Karpas-422 (cell line): ENCODE measurements around the gene MAPKBP1. TPM values are rescaled to one million over a fixed set of nuclear protein-coding genes. Genes with fewer than 3 reads are reported as not detected.

Experiments used
- DNase-seq: peaks from one replicate; pipeline ENCODE4 v3.0.0-alpha.2; 2015
- H2AFZ ChIP-seq: fragments of 200-600 bp; sonication (generic); 2 replicates; pipeline ENCODE4 v1.6.1; 2014; ENCODE audit warnings: antibody characterized with exemption, low read length, mixed read lengths
- H3K27ac ChIP-seq: fragments of 200-600 bp; sonication (generic); 2 replicates; pipeline ENCODE4 v1.5.1; 2014; ENCODE audit warnings: mild to moderate bottlenecking, low read length, moderate library complexity
- H3K27me3 ChIP-seq: fragments of 200-600 bp; sonication (generic); 2 replicates; pipeline ENCODE4 v1.6.1; 2014; ENCODE audit warnings: low read length, mixed read lengths
- H3K36me3 ChIP-seq: fragments of 200-600 bp; sonication (generic); 2 replicates; pipeline ENCODE4 v1.6.1; 2014; ENCODE audit warnings: low read length, mixed read lengths; ENCODE audit not compliant: insufficient read depth
- H3K4me1 ChIP-seq: fragments of 200-600 bp; sonication (generic); 2 replicates; pipeline ENCODE4 v1.6.1; 2014; ENCODE audit warnings: mild to moderate bottlenecking, low read length, mixed read lengths
- H3K4me2 ChIP-seq: fragments of 200-600 bp; sonication (generic); 2 replicates; pipeline ENCODE4 v1.6.1; 2014; ENCODE audit warnings: low read length, low read depth, mild to moderate bottlenecking; ENCODE audit not compliant: poor library complexity, severe bottlenecking
- H3K4me3 ChIP-seq: fragments of 200-600 bp; sonication (generic); 2 replicates; pipeline ENCODE4 v1.5.1; 2014; ENCODE audit warnings: mild to moderate bottlenecking, antibody characterized with exemption, low read length, mixed read lengths
- H3K79me2 ChIP-seq: fragments of 200-600 bp; sonication (generic); 2 replicates; pipeline ENCODE4 v1.6.1; 2014; ENCODE audit warnings: mild to moderate bottlenecking, low read length, mixed read lengths
- H3K9ac ChIP-seq: fragments of 200-600 bp; sonication (generic); 2 replicates; pipeline ENCODE4 v1.6.0; 2014; ENCODE audit warnings: low read length
- H3K9me2 ChIP-seq: fragments of 200-600 bp; sonication (generic), shearing (Covaris generic); replicated peaks from 2 replicates; pipeline ENCODE4 v1.6.0; 2014; ENCODE audit warnings: mild to moderate bottlenecking, low read length, moderate library complexity; ENCODE audit not compliant: insufficient read depth
- H3K9me3 ChIP-seq: fragments of 300-700, 200-600 bp; sonication (generic); 2 replicates; pipeline ENCODE4 v1.6.1; 2014; ENCODE audit warnings: low read length, mixed read lengths
- H4K20me1 ChIP-seq: fragments of 200-600 bp; sonication (generic); 2 replicates; pipeline ENCODE4 v1.6.1; 2014; ENCODE audit warnings: mild to moderate bottlenecking, antibody characterized with exemption, low read length, low read depth; ENCODE audit not compliant: insufficient read depth
- total RNA-seq: library from RNA; depleted of rRNA; stranded (reverse); fragments of >200 nt; shearing (Covaris generic); gene quantifications from 2 replicates; pipeline ENCODE4 v1.2.3, GENCODE V29; 2014; ENCODE audit warnings: low replicate concordance

The MAPKBP1 gene
- total RNA-seq, 1 experiment from 2014 or later = 17.8 TPM

- H3K27me3 ChIP-seq = no peaks in the 10 kb centered on the region
- no peak for DNase-seq
- no peak overlapping the region for H3K4me2 ChIP-seq
- H3K79me2 ChIP-seq = no peaks in the 10 kb centered on the region; the same call in 1 of the 2 replicates
- H3K9me3 ChIP-seq = no peaks in the 10 kb centered on the region
- no peaks in the 10 kb centered on the region for H4K20me1 ChIP-seq
- no peak overlapping the region for H3K4me3 ChIP-seq
- no peaks in the 10 kb centered on the region for H3K9me2 ChIP-seq
- H3K36me3 ChIP-seq = no peaks in the 10 kb centered on the region
- no peak overlapping the region for H3K27ac ChIP-seq
- peaks cover 26% of the 10 kb centered on the region for H3K4me1 ChIP-seq
- H3K9ac ChIP-seq = no peak overlapping the region
- no peak overlapping the region for H2AFZ ChIP-seq
Measured at GRCh38 chr15:41813426-41813825, 39.1 kb downstream of the MAPKBP1 start.

- Histone ChIP-seq H3K4me2 (no peak overlapping the region), H3K4me1 (peaks cover 16% of the 10 kb centered on the region), H3K4me3 (no peak overlapping the region), H3K36me3 (no peaks in the 10 kb centered on the region), H3K27ac (no peak overlapping the region), H2AFZ (no peak overlapping the region), H3K9me3 (no peaks in the 10 kb centered on the region), H4K20me1 (no peaks in the 10 kb centered on the region), H3K9me2 (no peaks in the 10 kb centered on the region), H3K79me2 (no peaks in the 10 kb centered on the region; the same call in 1 of the 2 replicates), H3K9ac (no peak overlapping the region), H3K27me3 (no peaks in the 10 kb centered on the region)
- no peak for DNase-seq
Measured at GRCh38 chr15:41814534-41814933, 40.2 kb downstream of the MAPKBP1 start.

- Histone ChIP-seq H4K20me1 (no peaks in the 10 kb centered on the region), H3K36me3 (no peaks in the 10 kb centered on the region), H3K9me2 (no peaks in the 10 kb centered on the region), H2AFZ (no peak overlapping the region), H3K4me1 (no peaks in the 10 kb centered on the region), H3K27me3 (no peaks in the 10 kb centered on the region), H3K9ac (no peak overlapping the region), H3K27ac (no peak overlapping the region), H3K79me2 (no peaks in the 10 kb centered on the region), H3K4me3 (no peak overlapping the region), H3K9me3 (no peaks in the 10 kb centered on the region), H3K4me2 (no peak overlapping the region)
- no peak for DNase-seq
Measured at GRCh38 chr15:41816788-41817187, 42.5 kb downstream of the MAPKBP1 start.

DNA sequence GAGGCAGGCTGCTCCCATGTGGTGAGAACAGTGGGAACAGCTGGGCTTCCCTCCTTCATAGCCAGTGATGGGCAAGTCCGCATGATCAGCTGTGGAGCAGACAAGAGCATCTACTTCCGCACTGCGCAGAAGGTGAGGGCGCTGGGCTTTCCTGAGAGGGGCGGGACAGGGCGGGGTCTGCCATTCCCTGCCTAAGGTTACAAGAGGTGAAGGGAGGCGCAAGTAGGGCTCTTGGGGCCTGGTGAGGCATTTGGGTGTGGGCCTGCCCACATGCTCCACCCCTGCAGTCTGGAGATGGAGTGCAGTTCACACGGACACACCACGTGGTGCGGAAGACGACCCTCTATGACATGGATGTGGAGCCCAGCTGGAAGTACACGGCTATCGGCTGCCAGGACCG is 43.0 kb downstream of the MAPKBP1 start:
- Histone ChIP-seq H2AFZ (no peak overlapping the region), H3K9ac (no peak overlapping the region), H3K36me3 (no peaks in the 10 kb centered on the region), H3K9me3 (no peaks in the 10 kb centered on the region), H3K4me1 (no peaks in the 10 kb centered on the region), H4K20me1 (no peaks in the 10 kb centered on the region), H3K4me3 (no peak overlapping the region), H3K9me2 (no peaks in the 10 kb centered on the region), H3K4me2 (no peak overlapping the region), H3K79me2 (no peaks in the 10 kb centered on the region), H3K27me3 (no peaks in the 10 kb centered on the region), H3K27ac (no peak overlapping the region)
- DNase-seq = no peak

DNA sequence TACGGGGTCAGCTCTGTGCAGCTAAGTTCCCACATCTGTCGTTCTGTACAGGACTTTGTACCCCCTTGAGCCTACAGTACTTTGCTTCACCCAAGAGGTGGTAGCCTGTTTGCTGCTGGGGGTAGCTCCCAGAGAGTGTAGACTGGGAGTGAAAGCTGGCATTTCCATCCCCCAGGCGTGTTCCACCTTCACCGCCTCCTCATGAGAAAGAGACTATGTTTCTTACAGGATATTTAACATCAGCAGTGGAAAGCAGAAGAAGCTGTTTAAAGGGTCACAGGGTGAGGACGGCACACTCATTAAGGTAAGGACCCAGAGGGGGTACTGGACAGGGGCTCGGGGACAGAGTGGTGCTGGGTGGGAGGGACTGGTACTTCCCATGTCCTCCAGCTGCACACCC is 43.5 kb downstream of the MAPKBP1 start:
- no peak overlapping the region for H2AFZ ChIP-seq
- no peaks in the 10 kb centered on the region for H3K4me1 ChIP-seq
- H3K9me3 ChIP-seq = no peaks in the 10 kb centered on the region
- DNase-seq = no peak
- H3K27ac ChIP-seq = no peak overlapping the region
- H3K4me2 ChIP-seq = no peak overlapping the region
- H3K36me3 ChIP-seq = no peaks in the 10 kb centered on the region
- no peaks in the 10 kb centered on the region for H3K27me3 ChIP-seq
- no peaks in the 10 kb centered on the region for H3K79me2 ChIP-seq
- no peak overlapping the region for H3K4me3 ChIP-seq
- H3K9ac ChIP-seq = no peak overlapping the region
- no peaks in the 10 kb centered on the region for H4K20me1 ChIP-seq
- no peaks in the 10 kb centered on the region for H3K9me2 ChIP-seq

GRCh38 chr15:41819455-41820050 is 45.3 kb downstream of the MAPKBP1 start:
- H3K9me3 ChIP-seq = no peaks in the 10 kb centered on the region
- no peak for DNase-seq
- H3K36me3 ChIP-seq = no peaks in the 10 kb centered on the region
- H3K4me1 ChIP-seq = no peaks in the 10 kb centered on the region
- H3K27ac ChIP-seq = no peak overlapping the region
- no peak overlapping the region for H3K4me3 ChIP-seq
- H3K4me2 ChIP-seq = no peak overlapping the region
- no peaks in the 10 kb centered on the region for H3K9me2 ChIP-seq
- no peaks in the 10 kb centered on the region for H3K79me2 ChIP-seq
- H4K20me1 ChIP-seq = no peaks in the 10 kb centered on the region
- H3K27me3 ChIP-seq = no peaks in the 10 kb centered on the region
- no peak overlapping the region for H2AFZ ChIP-seq
- H3K9ac ChIP-seq = no peak overlapping the region

GRCh38 chr15:41820791-41821423 is 46.6 kb downstream of the MAPKBP1 start:
- H3K9ac ChIP-seq = no peak overlapping the region
- no peaks in the 10 kb centered on the region for H3K36me3 ChIP-seq
- H3K27ac ChIP-seq = no peak overlapping the region
- DNase-seq = no peak
- no peak overlapping the region for H3K4me3 ChIP-seq
- no peaks in the 10 kb centered on the region for H3K9me3 ChIP-seq
- H3K27me3 ChIP-seq = no peaks in the 10 kb centered on the region
- H3K79me2 ChIP-seq = no peaks in the 10 kb centered on the region
- no peak overlapping the region for H3K4me2 ChIP-seq
- no peaks in the 10 kb centered on the region for H4K20me1 ChIP-seq
- H3K4me1 ChIP-seq = no peaks in the 10 kb centered on the region
- H2AFZ ChIP-seq = no peak overlapping the region
- no peaks in the 10 kb centered on the region for H3K9me2 ChIP-seq

- Histone ChIP-seq H4K20me1 (no peaks in the 10 kb centered on the region), H3K4me2 (no peak overlapping the region), H3K79me2 (no peaks in the 10 kb centered on the region), H3K9me2 (no peaks in the 10 kb centered on the region), H3K9ac (no peak overlapping the region), H3K9me3 (no peaks in the 10 kb centered on the region), H3K27me3 (no peaks in the 10 kb centered on the region), H3K27ac (no peak overlapping the region), H3K4me1 (no peaks in the 10 kb centered on the region), H2AFZ (no peak overlapping the region), H3K36me3 (no peaks in the 10 kb centered on the region), H3K4me3 (no peak overlapping the region)
- DNase-seq = no peak
Measured at GRCh38 chr15:41821831-41822230, 47.5 kb downstream of the MAPKBP1 start.
